Hepatocyte (in vitro differentiated cells): Measurements from ENCODE around the gene FOCAD.

Source experiments
- EZH2 ChIP-seq: fragments of 200-600 bp; sonication (generic); IDR thresholded peaks from 2 replicates; pipeline ENCODE4 v1.6.1; 2016; ENCODE audit warnings: antibody characterized with exemption, mild to moderate bottlenecking, borderline replicate concordance
- TF ChIP-seq, protein P1 (sequence below): fragments of 200-600 bp; sonication (generic); IDR thresholded peaks from 2 replicates; pipeline ENCODE4 v1.5.1; 2016; ENCODE audit warnings: antibody characterized with exemption, mild to moderate bottlenecking; ENCODE audit not compliant: poor library complexity

DNA sequence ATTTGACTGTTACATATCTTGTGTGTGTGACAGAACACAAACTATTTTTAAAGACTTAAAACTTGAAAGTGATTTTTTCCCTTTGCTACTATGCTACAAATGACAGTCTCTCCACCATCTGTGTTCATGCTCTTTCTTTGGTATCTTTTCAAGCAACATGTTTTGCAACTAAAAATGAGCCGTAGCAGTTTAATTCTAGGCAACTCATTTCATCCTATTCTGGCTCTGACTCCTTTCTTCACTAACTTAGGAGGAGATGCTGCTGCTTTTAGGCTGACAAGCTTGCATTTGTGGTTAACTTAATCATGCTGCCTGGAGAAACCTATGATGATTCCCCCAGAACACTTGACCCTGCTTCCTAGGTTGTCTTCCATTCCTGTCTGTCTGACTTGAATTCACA is 246.8 kb downstream of the FOCAD start:
- TF ChIP-seq, protein P1, sequence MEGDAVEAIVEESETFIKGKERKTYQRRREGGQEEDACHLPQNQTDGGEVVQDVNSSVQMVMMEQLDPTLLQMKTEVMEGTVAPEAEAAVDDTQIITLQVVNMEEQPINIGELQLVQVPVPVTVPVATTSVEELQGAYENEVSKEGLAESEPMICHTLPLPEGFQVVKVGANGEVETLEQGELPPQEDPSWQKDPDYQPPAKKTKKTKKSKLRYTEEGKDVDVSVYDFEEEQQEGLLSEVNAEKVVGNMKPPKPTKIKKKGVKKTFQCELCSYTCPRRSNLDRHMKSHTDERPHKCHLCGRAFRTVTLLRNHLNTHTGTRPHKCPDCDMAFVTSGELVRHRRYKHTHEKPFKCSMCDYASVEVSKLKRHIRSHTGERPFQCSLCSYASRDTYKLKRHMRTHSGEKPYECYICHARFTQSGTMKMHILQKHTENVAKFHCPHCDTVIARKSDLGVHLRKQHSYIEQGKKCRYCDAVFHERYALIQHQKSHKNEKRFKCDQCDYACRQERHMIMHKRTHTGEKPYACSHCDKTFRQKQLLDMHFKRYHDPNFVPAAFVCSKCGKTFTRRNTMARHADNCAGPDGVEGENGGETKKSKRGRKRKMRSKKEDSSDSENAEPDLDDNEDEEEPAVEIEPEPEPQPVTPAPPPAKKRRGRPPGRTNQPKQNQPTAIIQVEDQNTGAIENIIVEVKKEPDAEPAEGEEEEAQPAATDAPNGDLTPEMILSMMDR = no peak
- TF ChIP-seq EZH2 = no peak
